Measurements from ENCODE around the gene ELANE.

Gene ELANE

GRCh38 chr19:904545-904944 is 52.4 kb downstream of the ELANE start:
- no peak overlapping the region for H3K4me3 ChIP-seq (ENCODE audit: low read length)
- no peak for TF ChIP-seq CTCF (conservative IDR thresholded peaks at IDR 0.05; ENCODE audit: low read depth, low read length)
- DNase-seq (ENCODE audit: low read depth): no peak
